ENCODE results near the gene ASB2. TPM values are rescaled to one million over a fixed set of nuclear protein-coding genes. Genes with fewer than 3 reads are reported as not detected.

The ASB2 gene
- total RNA-seq, 1 donor from 2014 or later: 1.00 TPM

- peak; percentile 24 for ATAC-seq
Observed at GRCh38 chr14:94001016-94001415, 24.6 kb upstream of the ASB2 start.

- ATAC-seq: no peak
Observed at GRCh38 chr14:94000267-94000666, 23.9 kb upstream of the ASB2 start.

- no peak for ATAC-seq
Observed at GRCh38 chr14:93999573-93999972, 23.2 kb upstream of the ASB2 start.

- ATAC-seq: no peak
Observed at GRCh38 chr14:93998871-93999403, 22.6 kb upstream of the ASB2 start.

GRCh38 chr14:93997916-93998870 is 21.8 kb upstream of the ASB2 start:
- no peak for ATAC-seq

- ATAC-seq: no peak
Observed at GRCh38 chr14:93997082-93997481, 20.7 kb upstream of the ASB2 start, which contains the start of gene CCDC197. CCDC197 (plus strand) TSS chr14:93997301; CDS start chr14:93998132, 831 bp downstream.

- no peak for ATAC-seq
Observed at GRCh38 chr14:93996130-93996695, 19.8 kb upstream of the ASB2 start.

- ATAC-seq: peak; percentile 84
Observed at GRCh38 chr14:93994919-93995682, 18.7 kb upstream of the ASB2 start.

GRCh38 chr14:93993382-93993781 is 17.0 kb upstream of the ASB2 start:
- ATAC-seq: no peak

GRCh38 chr14:93991649-93992048 is 15.3 kb upstream of the ASB2 start:
- ATAC-seq: no peak

GRCh38 chr14:93991212-93991611 is 14.8 kb upstream of the ASB2 start:
- ATAC-seq: no peak

- no peak for ATAC-seq
Observed at GRCh38 chr14:93989939-93990338, 13.6 kb upstream of the ASB2 start.

- ATAC-seq: no peak
Observed at GRCh38 chr14:93987815-93988476, 11.6 kb upstream of the ASB2 start.

- no peak for ATAC-seq
Observed at GRCh38 chr14:93987376-93987775, 11.0 kb upstream of the ASB2 start.

GRCh38 chr14:93986955-93987354 is 10.6 kb upstream of the ASB2 start:
- ATAC-seq: peak; percentile 12

GRCh38 chr14:93984987-93985410 is 8.6 kb upstream of the ASB2 start:
- ATAC-seq: no peak

GRCh38 chr14:93984070-93984469 is 7.7 kb upstream of the ASB2 start:
- ATAC-seq: no peak

- no peak for ATAC-seq
Observed at GRCh38 chr14:93982230-93983007, 6.0 kb upstream of the ASB2 start.

- ATAC-seq: no peak
Observed at GRCh38 chr14:93981316-93982229, 5.2 kb upstream of the ASB2 start.

Measured in esophagus mucosa (tissue), 1 donor.